HepG2 (cell line): Measurements from ENCODE around the gene PACSIN1. TPM values are rescaled to one million over a fixed set of nuclear protein-coding genes. Genes with fewer than 3 reads are reported as not detected.

Experiments
- ATAC-seq: fragments of 200-7000 bp; cut with Tn5 transposase; 3 replicates; pipeline ENCODE4 v1.9.1; 2020; ENCODE audit warnings: mild to moderate bottlenecking, moderate library complexity
- BruUV-seq: library from RNA; stranded (reverse); fragments of 400-500 nt; replicated peaks from 2 replicates; lab custom pipeline; 2021; lab: Mats Ljungman, UMichigan
- CTCF ChIA-PET: fragments of 300-600 bp; formaldehyde crosslinking; extraction: SDS; loops from one replicate; lab custom pipeline; 2021; ENCODE audit warnings: low total read pairs, inconsistent platforms, low intra/inter-chr PET ratio; lab: Yijun Ruan, JAX
- POLR2A ChIA-PET: fragments of 350-600 bp; sonication (Branson Sonifier 250); formaldehyde crosslinking; loops from one replicate; lab custom pipeline; 2020; ENCODE audit warnings: antibody characterized with exemption, inconsistent platforms; lab: Yijun Ruan, JAX
- DNase-seq: peaks from one replicate; pipeline ENCODE4 v3.0.0-alpha.2; 2015; ENCODE audit warnings: low spot score
- FAIRE-seq: peaks from 3 replicates; lab custom pipeline; 2011; peaks lifted over from hg19 to GRCh38; lab: Jason Lieb, UNC
- H2AFZ ChIP-seq: one replicate; pipeline ENCODE4 v1.6.1; 2011; ENCODE audit warnings: low read length, inconsistent platforms
- H3K27ac ChIP-seq: fragments of 300-600 bp; 3 replicates; pipeline ENCODE4 v1.8.0; 2011; ENCODE audit warnings: mixed run types, mild to moderate bottlenecking, mixed read lengths, low read length, inconsistent platforms; ENCODE audit not compliant: insufficient read depth; ENCODE audit errors: extremely low read length
- H3K27me3 ChIP-seq, 2 experiments: fragments of 200-600 bp in 1 of 2; 2 replicates in 1 of 2; 3 replicates in 1 of 2; pipeline versions ENCODE4 v1.6.0 to v1.8.0; 2011; ENCODE audit warnings: low read length in 2 of 2, mild to moderate bottlenecking in 2 of 2, moderate library complexity in 2 of 2, inconsistent platforms in 1 of 2; ENCODE audit not compliant: insufficient read depth in 2 of 2, control insufficient read depth in 1 of 2
- H3K36me3 ChIP-seq, 2 experiments: fragments of 200-600 bp in 1 of 2; replicated peaks in 1 of 2; 2 replicates in 1 of 2; 3 replicates in 1 of 2; pipeline versions ENCODE4 v1.5.1 to v1.8.0; 2011; ENCODE audit warnings: low read length in 2 of 2, inconsistent platforms in 1 of 2; ENCODE audit not compliant: insufficient read depth in 2 of 2, control insufficient read depth in 1 of 2
- H3K4me1 ChIP-seq: 2 replicates; pipeline ENCODE4 v1.5.1; 2012; ENCODE audit warnings: low read length, inconsistent platforms; ENCODE audit not compliant: insufficient read depth
- H3K4me2 ChIP-seq: 2 replicates; pipeline ENCODE4 v1.6.0; 2011; ENCODE audit warnings: low read depth, low read length, inconsistent platforms
- H3K4me3 ChIP-seq, 3 experiments: fragments of 200-600 bp in 1 of 3; sonication (generic), shearing (Covaris generic) in 1 of 3; replicated peaks in 1 of 3; 2 replicates each; pipeline ENCODE4 v1.5.1; 2011 to 2016; ENCODE audit warnings: low read length in 3 of 3, inconsistent platforms in 2 of 3, low read depth in 2 of 3, mild to moderate bottlenecking in 2 of 3, control low read depth in 1 of 3, mixed read lengths in 1 of 3; ENCODE audit not compliant: insufficient read depth in 1 of 3
- H3K79me2 ChIP-seq: one replicate; pipeline ENCODE4 v1.6.1; 2011; ENCODE audit warnings: low read length, inconsistent platforms; ENCODE audit not compliant: insufficient read depth
- H3K9ac ChIP-seq: 2 replicates; pipeline ENCODE4 v1.6.0; 2011; ENCODE audit warnings: mild to moderate bottlenecking, low read depth, low read length, inconsistent platforms; ENCODE audit not compliant: insufficient read depth
- H3K9me3 ChIP-seq: 2 replicates; pipeline ENCODE4 v1.5.1; 2012; ENCODE audit warnings: mild to moderate bottlenecking, low read length
- H4K20me1 ChIP-seq: 2 replicates; pipeline ENCODE4 v1.6.0; 2011; ENCODE audit warnings: inconsistent platforms, mild to moderate bottlenecking, low read length, moderate library complexity; ENCODE audit not compliant: insufficient read depth
- FLYWCH1 ChIP-seq: sonication (generic); formaldehyde crosslinking; IDR thresholded peaks from 2 replicates; pipeline ENCODE4 v1.8.1; 2023; ENCODE audit warnings: mild to moderate bottlenecking, missing genetic modification reagents
- HNRNPL ChIP-seq: fragments of 200-400 bp; formaldehyde crosslinking; IDR thresholded peaks from 2 replicates; pipeline ENCODE4 v1.6.1; 2017; ENCODE audit warnings: mild to moderate bottlenecking, low read depth, low read length
- HOXA7 ChIP-seq: sonication (generic); formaldehyde crosslinking; IDR thresholded peaks from 2 replicates; pipeline ENCODE4 v1.8.1; 2022; ENCODE audit warnings: mild to moderate bottlenecking, missing genetic modification reagents, moderate library complexity
- RAD51 ChIP-seq: fragments of 450-650 bp; IDR thresholded peaks from 2 replicates; pipeline ENCODE4 v1.6.1; 2016; ENCODE audit warnings: borderline replicate concordance
- SETDB1 ChIP-seq: sonication (generic); formaldehyde crosslinking; IDR thresholded peaks from 2 replicates; pipeline ENCODE4 v1.5.1; 2020; ENCODE audit warnings: missing genetic modification reagents, mild to moderate bottlenecking, borderline replicate concordance
- WIZ ChIP-seq: sonication (generic); formaldehyde crosslinking; IDR thresholded peaks from 2 replicates; pipeline ENCODE4 v1.5.1; 2020; ENCODE audit warnings: mild to moderate bottlenecking, missing genetic modification reagents
- ZNF296 ChIP-seq: sonication (generic); formaldehyde crosslinking; conservative IDR thresholded peaks from 2 replicates; pipeline ENCODE4 v1.5.0; 2020; ENCODE audit warnings: mild to moderate bottlenecking, missing genetic modification reagents
- ZNF709 ChIP-seq: sonication (generic); formaldehyde crosslinking; IDR thresholded peaks from 2 replicates; pipeline ENCODE4 v1.5.0; 2020; ENCODE audit warnings: mild to moderate bottlenecking, missing genetic modification reagents
- WGBS: methylation state at CpG from one replicate; pipeline ENCODE4 v1.1.6; 2017; ENCODE audit warnings: low lambda C conversion rate; 5-methylcytosine and 5-hydroxymethylcytosine counted together
- in situ Hi-C: cut with HindIII; loops from 2 replicates; pipeline ENCODE4 v1.10.0; 2017; ENCODE audit warnings: low pct_unique_long_range_greater_than_20kb; ENCODE audit not compliant: extremely low pct_ligation_motif_present
- intact Hi-C: fragments of 100-400 bp; cut with micrococcal nuclease; formaldehyde crosslinking; loops from one replicate; pipeline ENCODE4 v1.10.0; 2022; ENCODE audit not compliant: unreplicated experiment
- polyA plus RNA-seq, 8 experiments: library from polyadenylated mRNA; depleted of rRNA in 3 of 8; stranded (reverse) in 7 of 8; unstranded in 1 of 8; fragments of >200 nt; fragmentation: Illumina TruSeq in 4 of 8; extraction: Trizol in 4 of 8; gene quantifications; 2 replicates each; pipeline versions ENCODE4 v1.2.1 to v1.2.3, GENCODE V29; 2011 to 2016; ENCODE audit warnings: low read depth in 4 of 8, missing spikeins in 1 of 8, mixed read lengths in 1 of 8; ENCODE audit not compliant: insufficient read depth in 1 of 8
- total RNA-seq, 5 experiments: library from RNA; depleted of rRNA; stranded (reverse); fragments of >200 nt; fragmentation: Illumina TruSeq; extraction: Trizol; gene quantifications; 2 replicates each; pipeline ENCODE4 v1.2.3, GENCODE V29; 2016; ENCODE audit warnings: low read depth in 1 of 5
- TF ChIP-seq, protein P1 (sequence below): sonication (generic); formaldehyde crosslinking; IDR thresholded peaks from 2 replicates; pipeline ENCODE4 v1.4.0; 2020; ENCODE audit warnings: missing genetic modification reagents
- TF ChIP-seq, protein P2 (sequence below): IDR thresholded peaks from 2 replicates; pipeline ENCODE4 v1.6.1; 2016; ENCODE audit warnings: low read depth, borderline replicate concordance
- TF ChIP-seq, protein P3 (sequence below): sonication (generic); formaldehyde crosslinking; IDR thresholded peaks from 2 replicates; pipeline ENCODE4 v1.4.0; 2020; ENCODE audit warnings: missing genetic modification reagents
- TF ChIP-seq, protein P4 (sequence below): sonication (generic); formaldehyde crosslinking; IDR thresholded peaks from 2 replicates; pipeline ENCODE4 v1.8.1; 2022; ENCODE audit warnings: low read depth, mild to moderate bottlenecking, missing genetic modification reagents

The PACSIN1 gene
- total and polyA plus RNA-seq, 2 of the 13 experiments (the other 11 are each of a cell fraction or from before 2014, with no cell fraction given) = not detected

DNA sequence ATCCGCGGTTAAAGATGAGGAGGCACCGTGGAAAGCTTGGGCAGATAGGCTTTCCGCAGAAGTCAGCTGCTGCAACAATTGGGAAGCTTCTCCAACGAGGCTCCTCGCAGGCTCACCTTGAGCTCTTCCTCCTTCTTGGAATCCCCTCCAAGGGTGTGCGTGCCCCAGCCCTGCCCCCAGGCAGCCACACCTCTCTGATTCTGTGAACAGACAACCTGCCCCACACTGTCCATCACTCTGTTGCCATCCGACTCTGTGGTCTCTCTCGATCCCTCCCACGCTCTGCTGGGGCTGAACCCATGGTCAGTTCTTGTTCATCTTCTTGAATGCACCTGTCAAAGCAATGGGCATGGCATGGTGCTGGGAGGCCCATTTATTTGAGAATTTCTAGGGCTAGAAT is 31.5 kb downstream of the PACSIN1 start:
- in situ Hi-C loops = no loop called here
- H3K27me3 ChIP-seq = peaks cover 1 to 9% of the 10 kb centered on the region in 2 experiments; a peak in 1 of 5 replicates
- no peaks in the 10 kb centered on the region for H4K20me1 ChIP-seq
- ATAC-seq (no peak), FAIRE-seq (no peak), DNase-seq (no peak)
- no peaks in the 10 kb centered on the region for H3K4me1 ChIP-seq
- no peaks in the 10 kb centered on the region for H3K36me3 ChIP-seq
- no peak overlapping the region for H3K4me2 ChIP-seq
- no peak overlapping the region for H3K27ac ChIP-seq
- TF ChIP-seq HNRNPL (no peak), WIZ (CRISPR knock-in tag) (no peak), FLYWCH1 (CRISPR knock-in tag) (no peak), ZNF709 (CRISPR knock-in tag) (no peak), RAD51 (no peak), HOXA7 (no peak), ZNF296 (CRISPR knock-in tag) (no peak), SETDB1 (CRISPR knock-in tag) (no peak)
- TF ChIP-seq, protein P1, sequence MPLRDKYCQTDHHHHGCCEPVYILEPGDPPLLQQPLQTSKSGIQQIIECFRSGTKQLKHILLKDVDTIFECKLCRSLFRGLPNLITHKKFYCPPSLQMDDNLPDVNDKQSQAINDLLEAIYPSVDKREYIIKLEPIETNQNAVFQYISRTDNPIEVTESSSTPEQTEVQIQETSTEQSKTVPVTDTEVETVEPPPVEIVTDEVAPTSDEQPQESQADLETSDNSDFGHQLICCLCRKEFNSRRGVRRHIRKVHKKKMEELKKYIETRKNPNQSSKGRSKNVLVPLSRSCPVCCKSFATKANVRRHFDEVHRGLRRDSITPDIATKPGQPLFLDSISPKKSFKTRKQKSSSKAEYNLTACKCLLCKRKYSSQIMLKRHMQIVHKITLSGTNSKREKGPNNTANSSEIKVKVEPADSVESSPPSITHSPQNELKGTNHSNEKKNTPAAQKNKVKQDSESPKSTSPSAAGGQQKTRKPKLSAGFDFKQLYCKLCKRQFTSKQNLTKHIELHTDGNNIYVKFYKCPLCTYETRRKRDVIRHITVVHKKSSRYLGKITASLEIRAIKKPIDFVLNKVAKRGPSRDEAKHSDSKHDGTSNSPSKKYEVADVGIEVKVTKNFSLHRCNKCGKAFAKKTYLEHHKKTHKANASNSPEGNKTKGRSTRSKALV (CRISPR knock-in tag) = no peak
- TF ChIP-seq, protein P2, sequence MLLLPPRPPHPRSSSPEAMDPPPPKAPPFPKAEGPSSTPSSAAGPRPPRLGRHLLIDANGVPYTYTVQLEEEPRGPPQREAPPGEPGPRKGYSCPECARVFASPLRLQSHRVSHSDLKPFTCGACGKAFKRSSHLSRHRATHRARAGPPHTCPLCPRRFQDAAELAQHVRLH (CRISPR knock-in tag) = no peak
- TF ChIP-seq, protein P3, sequence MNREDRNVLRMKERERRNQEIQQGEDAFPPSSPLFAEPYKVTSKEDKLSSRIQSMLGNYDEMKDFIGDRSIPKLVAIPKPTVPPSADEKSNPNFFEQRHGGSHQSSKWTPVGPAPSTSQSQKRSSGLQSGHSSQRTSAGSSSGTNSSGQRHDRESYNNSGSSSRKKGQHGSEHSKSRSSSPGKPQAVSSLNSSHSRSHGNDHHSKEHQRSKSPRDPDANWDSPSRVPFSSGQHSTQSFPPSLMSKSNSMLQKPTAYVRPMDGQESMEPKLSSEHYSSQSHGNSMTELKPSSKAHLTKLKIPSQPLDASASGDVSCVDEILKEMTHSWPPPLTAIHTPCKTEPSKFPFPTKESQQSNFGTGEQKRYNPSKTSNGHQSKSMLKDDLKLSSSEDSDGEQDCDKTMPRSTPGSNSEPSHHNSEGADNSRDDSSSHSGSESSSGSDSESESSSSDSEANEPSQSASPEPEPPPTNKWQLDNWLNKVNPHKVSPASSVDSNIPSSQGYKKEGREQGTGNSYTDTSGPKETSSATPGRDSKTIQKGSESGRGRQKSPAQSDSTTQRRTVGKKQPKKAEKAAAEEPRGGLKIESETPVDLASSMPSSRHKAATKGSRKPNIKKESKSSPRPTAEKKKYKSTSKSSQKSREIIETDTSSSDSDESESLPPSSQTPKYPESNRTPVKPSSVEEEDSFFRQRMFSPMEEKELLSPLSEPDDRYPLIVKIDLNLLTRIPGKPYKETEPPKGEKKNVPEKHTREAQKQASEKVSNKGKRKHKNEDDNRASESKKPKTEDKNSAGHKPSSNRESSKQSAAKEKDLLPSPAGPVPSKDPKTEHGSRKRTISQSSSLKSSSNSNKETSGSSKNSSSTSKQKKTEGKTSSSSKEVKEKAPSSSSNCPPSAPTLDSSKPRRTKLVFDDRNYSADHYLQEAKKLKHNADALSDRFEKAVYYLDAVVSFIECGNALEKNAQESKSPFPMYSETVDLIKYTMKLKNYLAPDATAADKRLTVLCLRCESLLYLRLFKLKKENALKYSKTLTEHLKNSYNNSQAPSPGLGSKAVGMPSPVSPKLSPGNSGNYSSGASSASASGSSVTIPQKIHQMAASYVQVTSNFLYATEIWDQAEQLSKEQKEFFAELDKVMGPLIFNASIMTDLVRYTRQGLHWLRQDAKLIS (CRISPR knock-in tag) = no peak
- TF ChIP-seq, protein P4, sequence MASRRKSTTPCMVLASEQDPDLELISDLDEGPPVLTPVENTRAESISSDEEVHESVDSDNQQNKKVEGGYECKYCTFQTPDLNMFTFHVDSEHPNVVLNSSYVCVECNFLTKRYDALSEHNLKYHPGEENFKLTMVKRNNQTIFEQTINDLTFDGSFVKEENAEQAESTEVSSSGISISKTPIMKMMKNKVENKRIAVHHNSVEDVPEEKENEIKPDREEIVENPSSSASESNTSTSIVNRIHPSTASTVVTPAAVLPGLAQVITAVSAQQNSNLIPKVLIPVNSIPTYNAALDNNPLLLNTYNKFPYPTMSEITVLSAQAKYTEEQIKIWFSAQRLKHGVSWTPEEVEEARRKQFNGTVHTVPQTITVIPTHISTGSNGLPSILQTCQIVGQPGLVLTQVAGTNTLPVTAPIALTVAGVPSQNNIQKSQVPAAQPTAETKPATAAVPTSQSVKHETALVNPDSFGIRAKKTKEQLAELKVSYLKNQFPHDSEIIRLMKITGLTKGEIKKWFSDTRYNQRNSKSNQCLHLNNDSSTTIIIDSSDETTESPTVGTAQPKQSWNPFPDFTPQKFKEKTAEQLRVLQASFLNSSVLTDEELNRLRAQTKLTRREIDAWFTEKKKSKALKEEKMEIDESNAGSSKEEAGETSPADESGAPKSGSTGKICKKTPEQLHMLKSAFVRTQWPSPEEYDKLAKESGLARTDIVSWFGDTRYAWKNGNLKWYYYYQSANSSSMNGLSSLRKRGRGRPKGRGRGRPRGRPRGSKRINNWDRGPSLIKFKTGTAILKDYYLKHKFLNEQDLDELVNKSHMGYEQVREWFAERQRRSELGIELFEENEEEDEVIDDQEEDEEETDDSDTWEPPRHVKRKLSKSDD (CRISPR knock-in tag) = no peak
- POLR2A ChIA-PET = no interaction called here
- peaks cover 8% of the 10 kb centered on the region; the same call in 1 of the 2 replicates for H3K9me3 ChIP-seq
- no peak overlapping the region for H3K9ac ChIP-seq
- WGBS = 56% methylated on average over 10 of the region's 10 CpGs
- no peak overlapping the region for H3K4me3 ChIP-seq
- H3K79me2 ChIP-seq = no peaks in the 10 kb centered on the region
- intact Hi-C loops = no loop called here
- BruUV-seq = no TSS peak
- CTCF ChIA-PET = no interaction called here
- no peak overlapping the region for H2AFZ ChIP-seq
